Islet precursor cell (in vitro differentiated cells): ENCODE measurements around the gene BTN1A1.
"Not testable (repeated sequence)": the region's sequence is repeated elsewhere in the genome, so short reads cannot be mapped to it uniquely, and the experiment has no call there.

ENCODE experiments used
- DNase-seq: peaks from one replicate; pipeline ENCODE4 v3.0.0-alpha.2; 2018

Gene BTN1A1

DNA sequence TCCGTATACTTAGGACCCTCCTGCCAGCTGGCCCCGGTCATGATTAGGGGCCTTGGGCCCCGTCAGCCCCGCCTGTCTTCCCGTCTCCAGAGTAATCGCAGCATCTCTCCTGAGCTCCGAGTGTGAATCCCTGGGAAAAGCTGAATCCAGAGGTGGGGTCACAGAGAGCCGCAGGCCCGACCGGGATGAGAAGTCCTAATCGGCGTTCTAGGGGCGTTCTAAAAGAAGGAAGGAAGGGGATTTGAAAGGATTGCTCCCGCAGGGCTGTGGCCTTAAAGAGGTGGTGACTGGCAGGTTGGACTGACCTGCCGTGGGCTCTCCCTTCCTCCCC, 38.4 kb downstream of the BTN1A1 start:
- no peak for DNase-seq

DNA sequence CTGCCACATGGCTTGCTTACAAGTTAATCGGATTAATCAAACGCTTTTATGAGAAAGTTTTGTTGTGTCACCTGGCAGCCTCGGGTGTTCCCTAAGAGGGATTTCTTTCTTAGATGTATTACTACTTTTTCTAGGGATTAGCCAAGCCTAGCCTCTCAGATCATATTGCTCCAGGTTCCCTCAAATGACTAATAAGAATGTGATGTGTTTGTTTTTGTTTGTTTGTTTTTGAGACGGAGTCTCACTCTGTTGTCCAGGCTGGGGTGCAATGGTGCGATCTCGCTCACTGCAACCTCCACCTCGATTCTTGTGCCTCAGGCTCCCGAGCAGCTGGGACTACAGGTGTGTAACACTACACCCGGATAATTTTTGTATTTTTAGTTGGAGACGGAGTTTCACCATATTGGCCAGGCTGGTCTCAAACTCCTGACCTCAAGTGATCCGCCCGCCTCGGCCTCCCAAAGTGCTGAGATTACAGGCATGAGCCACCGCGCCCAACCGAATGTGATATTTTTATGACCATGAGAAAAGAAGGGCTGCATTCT, 39.0 kb downstream of the BTN1A1 start:
- DNase-seq, result no peak

DNA sequence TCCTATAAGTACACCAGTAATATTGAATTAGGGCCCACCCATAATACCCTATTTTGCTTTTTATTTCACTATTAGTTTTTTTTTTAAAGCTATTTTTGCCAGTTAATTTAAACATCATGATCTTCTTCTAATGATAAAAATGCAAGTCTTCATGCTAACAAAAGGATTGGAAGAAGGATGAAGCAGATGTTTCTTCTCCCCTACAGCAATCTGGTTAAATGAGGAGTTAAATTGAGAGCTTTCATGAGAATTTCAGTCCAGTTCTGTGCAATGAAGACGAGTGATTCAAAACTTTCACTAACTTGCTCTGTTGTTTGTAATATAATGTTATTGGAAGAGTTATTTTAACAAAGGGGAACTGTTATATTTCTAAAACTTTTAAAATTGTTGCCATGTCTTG, 41.5 kb downstream of the BTN1A1 start:
- no peak for DNase-seq

DNA sequence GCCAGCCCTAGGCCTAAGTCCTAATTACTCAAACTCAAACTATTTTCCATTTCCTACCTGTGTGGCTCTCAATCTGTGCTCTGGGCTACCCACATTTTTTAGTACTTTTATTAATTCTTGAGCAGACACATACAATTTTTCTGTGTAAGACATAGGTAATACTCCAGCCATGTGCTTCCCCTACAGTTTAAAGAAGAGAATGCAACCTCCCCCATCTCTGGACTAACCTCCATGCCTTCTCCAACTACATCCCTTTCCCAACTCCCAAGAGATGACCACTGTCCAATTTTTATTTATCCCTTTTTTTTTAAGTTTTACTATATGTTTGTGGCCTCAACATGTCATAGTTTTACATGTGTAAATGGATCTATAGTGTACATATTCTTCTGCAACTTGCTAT, 43.9 kb downstream of the BTN1A1 start:
- DNase-seq, result no peak

DNA sequence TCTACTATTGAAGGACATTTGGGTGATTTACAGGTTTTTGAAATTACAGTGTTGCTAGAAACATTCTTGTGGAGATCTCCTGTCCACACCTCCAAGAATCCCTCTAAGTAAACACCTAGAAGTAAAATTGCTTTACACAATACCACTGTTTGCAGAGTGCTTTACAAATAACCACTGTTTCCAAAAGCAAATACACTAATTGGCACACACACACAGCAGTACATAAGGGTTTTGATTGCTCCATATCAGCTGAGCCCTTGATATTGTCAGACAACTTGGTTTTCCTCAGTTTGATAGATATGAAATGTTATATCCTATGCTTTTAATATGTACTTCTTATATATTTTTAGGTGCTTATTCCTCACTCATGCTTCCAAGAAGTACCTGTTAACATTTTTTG, 44.4 kb downstream of the BTN1A1 start:
- DNase-seq, result no peak

DNA sequence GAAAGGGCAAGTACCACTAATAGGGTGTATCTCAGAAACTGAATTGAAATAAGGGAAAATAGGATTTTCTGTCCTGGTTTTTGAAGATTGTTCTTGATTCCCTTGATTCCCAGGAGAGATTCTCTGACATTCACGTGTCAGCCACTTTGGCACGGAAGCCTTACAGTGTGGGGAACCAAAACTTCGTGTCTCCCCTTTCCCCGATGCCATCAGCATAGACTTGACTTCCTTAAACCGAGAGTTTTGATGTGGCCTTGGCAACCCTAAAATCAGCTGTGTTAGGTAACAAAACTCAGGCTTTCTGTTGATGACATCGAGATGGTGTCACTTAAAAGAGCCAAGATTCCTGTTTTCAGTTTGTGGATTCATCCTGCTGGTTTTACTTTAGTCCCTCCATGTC, 45.5 kb downstream of the BTN1A1 start:
- DNase-seq, result no peak

DNA sequence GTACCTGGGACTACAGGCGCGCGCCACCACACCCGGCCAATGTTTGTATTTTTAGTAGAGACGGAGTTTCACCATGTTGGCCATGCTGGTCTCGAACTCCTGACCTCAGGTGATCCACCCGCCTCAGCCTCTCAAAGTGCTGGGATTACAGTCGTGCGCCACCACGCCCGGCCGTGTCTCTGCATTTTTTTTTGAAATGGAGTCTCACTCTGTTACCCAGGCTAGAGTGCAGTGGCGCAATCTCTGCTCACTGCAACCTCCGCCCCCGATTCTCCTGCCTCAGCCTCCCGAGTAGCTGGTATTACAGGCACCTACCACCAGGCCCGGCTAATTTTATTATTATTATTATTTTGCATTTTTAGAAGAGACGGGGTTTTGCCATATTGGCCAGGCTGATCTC, 47.3 kb downstream of the BTN1A1 start:
- DNase-seq, result not testable (repeated sequence)

DNA sequence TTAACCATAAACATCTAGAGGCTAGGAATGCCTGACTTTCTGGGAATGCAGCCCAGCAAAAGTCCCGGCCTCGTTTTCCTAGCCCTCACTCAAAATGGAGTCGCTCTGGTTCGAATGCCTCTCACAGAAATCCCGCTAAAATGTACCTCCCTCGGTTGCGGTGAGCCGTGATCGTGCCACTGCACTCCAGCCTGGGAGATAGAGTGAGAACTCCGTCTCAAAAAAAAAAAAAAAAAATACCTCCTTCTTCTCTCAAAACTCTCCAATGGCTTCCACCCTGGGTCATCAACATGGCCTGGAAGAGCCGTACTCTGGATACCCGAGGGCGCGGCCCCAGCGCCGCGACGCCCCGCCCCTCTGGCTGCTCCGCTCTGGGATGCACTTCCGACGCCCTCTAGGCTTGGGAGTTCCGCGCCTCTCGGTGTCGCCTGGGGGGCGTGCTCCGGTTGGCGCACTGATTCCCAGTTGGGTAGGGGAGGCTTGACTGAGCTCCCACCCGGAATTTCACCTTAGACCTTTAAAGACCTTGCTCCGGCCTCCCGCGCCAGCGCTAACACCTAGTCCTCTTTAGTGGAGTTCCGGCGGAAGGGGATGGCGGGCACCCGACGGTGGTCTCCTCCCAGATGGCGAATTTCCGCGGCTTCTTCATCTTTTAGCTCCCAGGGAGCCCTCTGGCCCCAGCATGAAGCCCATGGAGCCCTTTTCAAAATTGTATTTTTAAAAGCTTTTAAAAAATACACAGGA, 50.3 kb downstream of the BTN1A1 start:
- peak; percentile 91 for DNase-seq

DNA sequence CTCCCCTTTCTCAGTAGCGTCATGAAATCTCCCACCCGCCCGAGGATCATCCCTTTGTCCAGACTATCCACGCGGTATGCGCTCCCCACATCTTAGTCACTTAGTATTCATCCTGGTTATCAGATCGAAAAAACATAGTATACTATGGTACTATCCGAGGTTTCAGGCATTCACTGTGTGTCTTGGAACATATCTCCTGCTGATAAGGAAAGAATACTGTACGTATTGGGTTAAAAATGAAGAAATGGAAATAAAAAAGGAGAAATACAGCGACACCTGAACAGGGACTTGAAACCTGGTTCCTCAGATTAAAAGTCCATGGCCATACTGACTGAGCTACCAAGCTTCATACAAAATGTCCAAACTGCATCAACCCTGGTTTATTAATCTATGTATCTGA, 52.1 kb downstream of the BTN1A1 start:
- no peak for DNase-seq

DNA sequence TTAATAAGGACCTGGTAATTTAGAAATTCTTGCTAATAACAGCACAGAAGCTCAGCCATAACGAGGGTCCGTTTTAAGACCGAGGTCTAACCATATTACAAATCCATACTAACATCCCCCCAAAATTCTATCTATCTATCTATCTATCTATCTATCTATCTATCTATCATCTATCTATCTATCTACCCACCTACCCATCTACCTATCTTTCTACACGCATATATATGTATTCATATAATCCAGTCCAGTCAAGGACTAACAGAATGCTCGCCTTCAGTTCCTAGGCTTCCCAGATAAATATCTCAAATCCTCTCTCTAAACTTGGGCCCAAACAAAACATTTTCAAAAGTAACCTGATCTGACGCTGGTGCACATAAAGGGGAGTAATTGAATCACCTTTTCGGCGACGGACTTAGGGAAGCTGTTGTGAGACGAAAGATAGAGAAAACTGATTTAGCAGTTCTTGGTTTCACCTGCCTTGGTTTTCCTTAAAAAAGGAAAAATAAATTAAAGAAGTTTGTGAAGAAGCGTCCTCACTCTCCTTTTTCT, 52.6 kb downstream of the BTN1A1 start:
- DNase-seq, result no peak

DNA sequence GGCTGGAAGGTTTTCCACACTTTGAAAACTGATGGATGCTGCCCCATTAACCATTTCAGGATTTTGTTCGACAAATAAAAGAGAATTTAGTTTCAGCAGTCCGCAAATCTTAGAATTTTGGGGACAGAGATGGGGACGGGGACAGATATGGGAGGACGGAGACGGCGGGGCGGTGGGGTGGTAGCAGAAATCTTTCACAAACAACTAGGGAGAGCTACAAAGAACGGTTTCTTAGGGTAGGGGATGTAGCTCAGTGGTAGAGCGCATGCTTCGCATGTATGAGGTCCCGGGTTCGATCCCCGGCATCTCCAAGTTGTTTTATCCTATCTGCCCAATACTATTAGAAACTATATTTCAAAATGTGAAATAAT, 53.1 kb downstream of the BTN1A1 start:
- peak; percentile 76 for DNase-seq

DNA sequence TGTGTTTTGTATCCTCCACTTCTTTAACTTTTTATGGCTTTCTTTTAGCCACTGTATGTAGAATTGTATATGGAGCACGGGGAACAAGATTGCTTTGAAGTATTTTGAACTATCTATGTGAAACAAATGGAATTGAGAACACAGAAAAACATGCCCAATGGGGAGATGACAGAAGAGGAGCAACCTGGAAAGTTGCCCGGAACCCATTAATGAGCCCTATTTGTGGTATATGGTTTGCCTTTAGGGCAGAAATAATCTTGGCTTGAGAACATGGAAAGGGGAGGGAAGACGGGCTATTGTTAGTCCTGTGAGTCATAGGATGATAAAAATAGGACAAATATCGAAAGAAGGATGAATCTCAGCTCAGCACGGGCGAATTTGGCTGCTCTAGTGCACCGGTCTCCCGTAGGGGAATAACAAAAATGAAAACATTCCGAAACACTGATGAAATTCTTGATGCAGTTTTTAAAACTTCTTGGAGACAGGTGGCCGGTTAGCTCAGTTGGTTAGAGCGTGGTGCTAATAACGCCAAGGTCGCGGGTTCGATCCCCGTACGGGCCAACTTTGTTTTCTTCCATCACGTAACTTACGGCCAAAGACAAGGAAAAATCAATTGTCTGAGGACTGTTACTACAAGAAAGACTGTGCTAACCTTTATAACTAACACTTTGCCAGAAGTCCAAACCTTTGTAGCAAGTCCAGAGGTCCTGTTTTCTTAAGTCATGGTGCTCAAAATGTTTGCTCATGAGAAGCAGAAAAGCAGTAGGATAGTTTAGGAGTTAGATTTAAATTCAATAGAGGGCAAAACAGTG, 53.7 kb downstream of the BTN1A1 start:
- DNase-seq, result peak; percentile 86

DNA sequence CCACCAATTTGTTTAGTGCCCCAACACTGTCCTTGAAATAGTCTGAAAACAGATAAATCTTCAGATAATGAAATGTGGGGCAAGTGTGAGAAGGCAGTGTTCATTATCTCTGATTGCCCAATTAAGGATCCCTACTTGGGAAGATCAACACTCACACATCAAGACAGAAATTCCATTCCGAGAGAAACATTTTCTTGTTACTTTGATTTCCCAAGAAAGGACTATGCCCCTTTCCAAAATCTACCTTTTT, 54.3 kb downstream of the BTN1A1 start:
- DNase-seq, result no peak

DNA sequence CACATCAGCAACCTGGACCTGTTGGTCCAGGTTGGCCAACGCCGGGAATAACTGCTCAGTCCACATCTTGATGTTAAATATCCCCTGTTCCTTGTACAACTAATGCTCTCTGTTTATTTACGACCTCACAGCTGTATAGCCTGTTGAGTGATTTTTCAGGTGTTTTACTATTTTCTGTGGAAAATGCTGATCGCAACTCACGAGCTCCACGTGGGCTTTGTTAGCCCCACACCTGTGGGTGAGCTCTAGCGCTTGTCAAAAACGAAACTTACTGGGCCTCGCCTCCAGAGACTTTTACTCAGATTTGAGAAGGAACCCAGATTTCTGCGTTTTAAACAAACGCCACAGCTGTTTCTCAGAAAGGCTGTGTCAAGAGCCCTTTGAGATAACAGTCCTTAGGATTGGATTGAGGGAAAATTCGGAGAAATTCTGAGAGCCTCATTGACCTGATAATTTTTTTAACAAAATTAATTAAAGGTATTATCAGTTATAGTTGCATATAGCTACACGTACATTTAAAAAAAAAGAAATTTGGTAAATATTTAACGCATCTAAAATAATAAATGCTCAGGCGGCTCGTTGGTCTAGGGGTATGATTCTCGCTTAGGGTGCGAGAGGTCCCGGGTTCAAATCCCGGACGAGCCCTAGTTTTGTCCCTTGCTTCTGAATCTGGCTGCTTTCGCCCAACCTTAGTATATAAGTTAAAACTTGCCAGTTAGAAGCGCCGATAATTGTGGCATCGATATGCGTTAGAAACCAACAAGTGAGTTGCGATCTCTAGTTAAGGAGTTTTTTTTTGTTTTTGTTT, 54.8 kb downstream of the BTN1A1 start:
- peak; percentile 54 for DNase-seq

DNA sequence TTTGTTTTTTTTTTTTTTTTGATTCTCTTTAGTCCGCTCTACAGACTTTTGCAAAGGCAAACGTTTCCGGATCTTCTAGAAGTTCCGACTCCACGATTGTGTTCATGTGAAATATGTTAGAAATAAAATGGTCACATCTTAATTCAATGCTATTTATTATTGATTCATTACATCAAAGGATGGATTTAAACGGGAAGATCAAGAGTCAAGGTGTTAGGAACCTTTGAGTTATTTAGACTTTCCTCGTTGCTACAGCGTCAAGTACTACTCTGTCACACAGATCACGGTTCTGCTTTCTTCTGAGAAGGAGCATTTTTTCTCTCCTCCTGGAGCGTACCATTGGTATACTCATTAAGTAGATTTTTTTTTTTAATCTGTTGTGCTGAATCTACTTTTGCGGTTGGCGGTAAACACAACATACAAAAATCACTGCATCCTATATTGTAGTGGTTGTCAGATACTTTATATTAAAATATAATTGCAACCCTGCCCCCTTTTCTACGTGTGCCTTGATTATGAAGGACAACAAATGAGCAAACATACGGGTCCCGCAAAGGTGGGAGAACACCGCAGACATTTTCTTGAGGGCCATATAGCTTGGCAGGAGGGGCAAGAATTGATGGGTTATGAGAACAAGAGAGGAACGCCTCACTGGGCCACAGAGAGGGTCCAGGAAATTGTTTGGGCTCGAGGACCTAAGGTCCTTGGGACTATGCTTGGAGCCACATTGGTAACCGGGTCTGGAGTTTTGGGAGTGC, 55.6 kb downstream of the BTN1A1 start:
- peak; percentile 59 for DNase-seq

DNA sequence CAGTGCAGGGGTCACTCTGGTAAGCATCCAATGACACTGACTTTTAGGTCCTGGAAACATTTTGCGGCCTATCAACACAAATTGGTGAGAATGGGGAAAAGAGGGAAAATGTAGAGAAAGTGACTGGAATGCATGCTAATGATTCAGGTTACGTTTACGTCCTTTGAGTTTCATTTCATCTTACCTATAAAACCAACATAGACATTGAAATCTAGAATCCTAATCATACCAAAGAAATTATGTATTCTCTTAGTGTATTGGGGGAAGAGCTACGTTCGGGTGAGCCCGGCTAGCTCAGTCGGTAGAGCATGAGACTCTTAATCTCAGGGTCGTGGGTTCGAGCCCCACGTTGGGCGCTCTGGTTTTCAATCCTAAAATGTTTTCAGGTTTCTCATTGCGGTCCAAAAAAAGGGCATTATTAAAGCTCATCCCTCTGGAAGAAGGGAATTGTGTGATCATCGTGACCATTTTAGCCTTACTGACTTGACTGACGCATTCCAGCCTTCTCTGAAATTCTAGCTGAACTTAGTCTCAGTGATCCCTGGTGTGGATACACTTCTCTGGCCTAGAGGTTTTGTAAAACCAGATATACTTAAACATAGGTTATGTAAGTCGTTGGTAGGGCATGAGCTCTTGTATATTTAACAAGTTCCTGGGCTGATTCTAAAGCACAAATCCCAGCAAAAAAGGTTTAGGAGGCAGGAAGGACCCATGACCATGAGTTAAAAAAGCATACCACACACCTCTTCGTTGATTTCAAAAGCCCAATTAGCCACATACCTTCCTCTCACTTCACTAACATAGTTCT, 56.4 kb downstream of the BTN1A1 start:
- peak; percentile 77 for DNase-seq
